Adrenal gland (tissue), 12 donors: ENCODE data around the gene ALKBH5. TPM values are rescaled to one million over a fixed set of nuclear protein-coding genes. Genes with fewer than 3 reads are reported as not detected.

ENCODE experiments used
- DNase-seq, 7 donors: peaks; one replicate each; pipeline ENCODE4 v3.0.0-alpha.2; 2019 to 2020
- H3K27ac ChIP-seq, 5 donors: fragments of 200-600 bp; sonication (generic) in 4 of 5; 1 replicate in 3 of 5; 2 replicates in 2 of 5; pipeline versions ENCODE4 v1.5.1 to v1.8.0; 2016 to 2020; ENCODE audit warnings: mild to moderate bottlenecking in 1 of 5
- H3K27me3 ChIP-seq: fragments of 200-600 bp; 2 replicates; pipeline ENCODE4 v1.8.0; 2021
- H3K36me3 ChIP-seq, 2 donors: fragments of 200-600 bp; replicated peaks in 1 of 2; 1 replicate in 1 of 2; 2 replicates in 1 of 2; pipeline versions ENCODE4 v1.5.1 to v1.8.0; 2018 to 2022
- H3K4me1 ChIP-seq, 2 donors: fragments of 200-600 bp; replicated peaks in 1 of 2; 1 replicate in 1 of 2; 2 replicates in 1 of 2; pipeline versions ENCODE4 v1.5.1 to v1.8.0; 2018 to 2021
- H3K4me3 ChIP-seq, 4 donors: fragments of 200-600 bp; sonication (generic) in 3 of 4; one replicate each; pipeline ENCODE4 v1.5.1; 2016 to 2018
- H3K9me3 ChIP-seq, 3 donors: fragments of 200-600 bp; sonication (generic) in 1 of 3; replicated peaks in 1 of 3; 1 replicate in 2 of 3; 2 replicates in 1 of 3; pipeline versions ENCODE4 v1.5.1 to v1.8.0; 2016 to 2021
- POLR2A ChIP-seq, 2 donors: fragments of 450-650 bp; IDR thresholded peaks; one replicate each; pipeline ENCODE4 v1.6.1; 2017; ENCODE audit warnings: antibody characterized with exemption in 2 of 2, mild to moderate bottlenecking in 2 of 2, moderate library complexity in 1 of 2
- WGBS, 4 donors: extraction: QIAGEN DNeasy Blood & Tissue Kit in 2 of 4; methylation state at CpG; one replicate each; pipeline versions ENCODE4 v1.1.5 to v1.1.7; 2013 to 2017; 5-methylcytosine and 5-hydroxymethylcytosine counted together
- intact Hi-C, 2 donors: fragments of 100-400 bp; cut with DNase I; formaldehyde crosslinking; loops; one replicate each; pipeline versions ENCODE4 v1.14.1 to v1.15.0; 2022 to 2023
- polyA plus RNA-seq, 3 donors: library from polyadenylated mRNA; stranded (reverse); fragments of 200-250 nt in 2 of 3; fragments of 350-450 nt in 1 of 3; fragmentation: Illumina TruSeq in 1 of 3; extraction: RNeasy Lipid Tissue Mini Kit (QIAGEN cat#74804) in 1 of 3; gene quantifications; one replicate each; pipeline ENCODE4 v1.2.3, GENCODE V29; 2013 to 2014
- total RNA-seq, 9 donors: library from RNA; depleted of rRNA in 4 of 9; stranded (reverse); fragments of >200 nt in 4 of 9; fragments of 120-200 nt in 1 of 9; fragmentation: NEBNext Ultra II Directional in 1 of 9; extraction: Animal tissue kit (Norgen Biotek cat#: 25700) in 1 of 9; gene quantifications; one replicate each; pipeline versions ENCODE4 v1.1.0 to v1.2.4, GENCODE V29; 2013 to 2023
- TF ChIP-seq, protein P1 (sequence below), 6 experiments: fragments of 450-650 bp in 4 of 6; fragments of 200-600 bp in 2 of 6; sonication (generic) in 1 of 6; IDR thresholded peaks; 1 replicate in 5 of 6; 2 replicates in 1 of 6; pipeline versions ENCODE4 v1.5.1 to v1.8.0; 2016 to 2021; ENCODE audit warnings: antibody characterized with exemption in 6 of 6, mild to moderate bottlenecking in 2 of 6, moderate library complexity in 1 of 6
- donor health status: healthy with polysubstance abuse.
- donor health status: Bipolar disorder and iron deficiency.
- donor health status: DM: yes; HTN: yes; CAD: no.
- donor health status: DM: no; HTN: no; CAD: no.
- donor health status: DM: no; HTN: no; CAD: no.
- donor health status: DM: yes; HTN: yes; CAD: no.

ALKBH5 gene
- total and polyA plus RNA-seq, 12 donors = 28.4 to 154 (median 138) TPM

DNA sequence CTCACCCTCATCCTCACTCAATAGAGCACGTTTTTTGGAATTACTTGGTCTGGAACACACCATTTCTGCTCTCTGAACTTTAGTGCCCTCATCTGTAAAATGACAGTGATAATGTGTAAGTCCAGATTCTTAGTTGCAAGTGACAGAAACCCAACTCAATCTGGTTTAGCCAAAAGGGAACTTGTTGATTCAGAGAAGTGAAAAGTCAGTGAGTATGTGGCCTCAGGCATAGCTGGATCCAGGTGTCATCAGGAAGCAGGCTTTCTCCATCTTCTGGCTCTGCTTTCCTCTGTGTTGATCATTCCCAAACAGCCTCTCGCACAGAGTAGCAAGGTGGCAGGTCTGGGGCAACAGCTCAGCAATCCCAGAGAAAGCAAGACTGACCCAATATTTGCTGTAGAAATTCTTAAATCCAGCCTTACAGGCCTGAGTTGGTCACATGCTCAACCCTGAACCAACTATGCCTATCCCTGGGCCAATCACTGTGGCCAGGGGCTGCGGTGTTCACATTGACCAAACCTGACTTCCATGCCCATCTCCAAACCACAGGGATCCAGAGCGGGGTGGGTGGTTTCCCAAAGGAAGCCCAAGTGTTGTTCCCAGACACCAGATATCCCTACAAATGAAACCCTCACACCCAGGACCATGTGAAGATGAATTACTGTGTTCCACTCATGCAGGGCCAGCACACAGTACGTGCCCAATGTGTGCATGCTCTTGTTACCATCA, 23.3 kb upstream of the ALKBH5 start:
- Histone ChIP-seq H3K36me3 (no peaks in the 10 kb centered on the region), H3K4me3 (no peak overlapping the region), H3K9me3 (no peaks in the 10 kb centered on the region), H3K4me1 (peaks cover 4 to 7% of the 10 kb centered on the region in 2 donors), H3K27me3 (no peaks in the 10 kb centered on the region), H3K27ac (no peak overlapping the region)
- 90 to 96% (median 94%) methylated on average over 5 of the region's 5 CpGs for WGBS, 4 donors
- TF ChIP-seq, protein P1, sequence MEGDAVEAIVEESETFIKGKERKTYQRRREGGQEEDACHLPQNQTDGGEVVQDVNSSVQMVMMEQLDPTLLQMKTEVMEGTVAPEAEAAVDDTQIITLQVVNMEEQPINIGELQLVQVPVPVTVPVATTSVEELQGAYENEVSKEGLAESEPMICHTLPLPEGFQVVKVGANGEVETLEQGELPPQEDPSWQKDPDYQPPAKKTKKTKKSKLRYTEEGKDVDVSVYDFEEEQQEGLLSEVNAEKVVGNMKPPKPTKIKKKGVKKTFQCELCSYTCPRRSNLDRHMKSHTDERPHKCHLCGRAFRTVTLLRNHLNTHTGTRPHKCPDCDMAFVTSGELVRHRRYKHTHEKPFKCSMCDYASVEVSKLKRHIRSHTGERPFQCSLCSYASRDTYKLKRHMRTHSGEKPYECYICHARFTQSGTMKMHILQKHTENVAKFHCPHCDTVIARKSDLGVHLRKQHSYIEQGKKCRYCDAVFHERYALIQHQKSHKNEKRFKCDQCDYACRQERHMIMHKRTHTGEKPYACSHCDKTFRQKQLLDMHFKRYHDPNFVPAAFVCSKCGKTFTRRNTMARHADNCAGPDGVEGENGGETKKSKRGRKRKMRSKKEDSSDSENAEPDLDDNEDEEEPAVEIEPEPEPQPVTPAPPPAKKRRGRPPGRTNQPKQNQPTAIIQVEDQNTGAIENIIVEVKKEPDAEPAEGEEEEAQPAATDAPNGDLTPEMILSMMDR (IDR thresholded peaks at IDR 0.05) = no peak
- TF ChIP-seq POLR2A (IDR thresholded peaks at IDR 0.05) = no peak
- intact Hi-C loops = no loop called here
- DNase-seq = no peak

- intact Hi-C loops = no loop called here
Measured at GRCh38 chr17:18161207-18162145, 22.2 kb upstream of the ALKBH5 start.

DNA sequence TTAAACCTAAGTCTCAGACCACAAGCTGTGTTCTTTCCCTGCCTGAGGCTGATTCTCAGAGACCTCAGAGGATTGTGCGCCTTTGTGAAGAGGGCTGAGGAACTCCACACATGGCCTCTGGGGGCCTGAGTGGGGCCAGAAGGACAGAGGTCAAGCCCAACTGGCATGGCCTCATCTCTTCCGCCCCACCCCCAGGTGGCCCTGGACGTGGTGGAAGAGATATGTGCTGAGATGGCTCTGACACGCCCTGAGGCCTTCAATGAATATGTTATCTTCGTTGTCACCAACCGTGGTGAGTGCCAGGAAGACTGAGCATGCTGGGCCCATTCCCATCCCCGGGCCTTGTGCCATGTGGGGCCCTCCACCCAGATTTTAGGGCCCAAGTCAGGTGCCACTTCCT, 20.1 kb upstream of the ALKBH5 start:
- Histone ChIP-seq H3K4me3 (no peak overlapping the region), H3K4me1 (peaks cover 2 to 3% of the 10 kb centered on the region in 2 donors), H3K9me3 (no peaks in the 10 kb centered on the region), H3K27ac (no peak overlapping the region), H3K36me3 (no peaks in the 10 kb centered on the region), H3K27me3 (no peaks in the 10 kb centered on the region)
- TF ChIP-seq, protein P1 (IDR thresholded peaks at IDR 0.05) = no peak
- TF ChIP-seq POLR2A (IDR thresholded peaks at IDR 0.05) = no peak
- 37 to 74% (median 63%) methylated on average over 2 to 7 of the region's 7 CpGs for WGBS, 4 donors
- peak in 1 of 7 donors; percentile 60 for DNase-seq
- intact Hi-C loops = no loop called here

More at GRCh38 chr17:18161207-18162145, 22.2 kb upstream of the ALKBH5 start:
- Histone ChIP-seq H3K36me3 (no peaks in the 10 kb centered on the region), H3K9me3 (no peaks in the 10 kb centered on the region), H3K27me3 (no peaks in the 10 kb centered on the region), H3K4me3 (no peak overlapping the region), H3K27ac (no peak overlapping the region), H3K4me1 (peaks cover 4 to 7% of the 10 kb centered on the region in 2 donors)
- TF ChIP-seq, protein P1 (IDR thresholded peaks at IDR 0.05) = no peak
- TF ChIP-seq POLR2A (IDR thresholded peaks at IDR 0.05) = no peak
- DNase-seq = no peak
- WGBS, 4 donors = 77 to 97% (median 81%) methylated on average over 4 to 12 of the region's 12 CpGs

DNA sequence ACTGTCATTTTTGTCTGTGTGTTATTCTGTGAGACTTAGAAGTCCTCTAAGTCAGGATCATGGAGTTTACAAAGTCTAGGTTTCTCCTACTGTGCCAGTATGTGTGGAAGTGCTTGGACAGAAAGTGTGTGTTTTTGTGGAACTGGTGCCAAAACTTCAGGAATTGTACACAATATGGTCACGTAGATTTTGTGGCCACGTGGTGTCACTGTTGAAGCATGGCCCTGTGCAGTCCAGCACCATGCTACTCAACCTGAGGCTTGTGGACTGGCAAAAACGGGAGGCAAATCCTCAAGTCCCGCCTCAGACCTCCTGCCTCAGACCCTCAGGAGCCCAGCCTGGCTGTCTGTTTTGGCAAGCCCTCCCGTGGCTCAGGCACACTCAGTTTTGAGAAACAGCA, 16.7 kb upstream of the ALKBH5 start:
- H3K27me3 ChIP-seq = no peaks in the 10 kb centered on the region
- no peaks in the 10 kb centered on the region for H3K4me1 ChIP-seq
- H3K27ac ChIP-seq = no peak overlapping the region
- no peak for DNase-seq
- H3K36me3 ChIP-seq = no peaks in the 10 kb centered on the region
- no peak for TF ChIP-seq POLR2A (IDR thresholded peaks at IDR 0.05)
- TF ChIP-seq, protein P1 (IDR thresholded peaks at IDR 0.05) = no peak
- WGBS, 4 donors = 62 to 88% (median 76%) methylated on average over 2 to 5 of the region's 5 CpGs
- no peak overlapping the region for H3K4me3 ChIP-seq
- no peaks in the 10 kb centered on the region for H3K9me3 ChIP-seq
- intact Hi-C loops = no loop called here
